Liver (tissue), 3 donors: ENCODE data around the gene SFXN2.

ENCODE experiments used
- CTCF ChIP-seq: fragments of 150-350 bp; IDR thresholded peaks from 2 replicates; pipeline ENCODE4 v1.5.1; 2017; ENCODE audit warnings: improper control_type of control experiment, low read depth, low read length; ENCODE audit not compliant: missing input control
- EGR1 ChIP-seq, 2 donors: IDR thresholded peaks; 2 replicates each; pipeline ENCODE4 v1.6.1; 2016 to 2018; ENCODE audit warnings: antibody characterized with exemption in 2 of 2, low read depth in 2 of 2
- FOXA1 ChIP-seq: IDR thresholded peaks from 2 replicates; pipeline ENCODE4 v1.6.1; 2016; ENCODE audit warnings: antibody characterized with exemption
- HNF4A ChIP-seq, 2 donors: conservative IDR thresholded peaks; 2 replicates each; pipeline ENCODE4 v1.6.1; 2016; ENCODE audit warnings: antibody characterized with exemption in 2 of 2, mild to moderate bottlenecking in 2 of 2
- JUND ChIP-seq, 2 donors: IDR thresholded peaks; 2 replicates each; pipeline ENCODE4 v1.6.1; 2016; ENCODE audit warnings: antibody characterized with exemption in 2 of 2
- MAX ChIP-seq: IDR thresholded peaks from 2 replicates; pipeline ENCODE4 v1.6.1; 2016; ENCODE audit warnings: antibody characterized with exemption
- RAD21 ChIP-seq, 2 donors: IDR thresholded peaks; 2 replicates each; pipeline ENCODE4 v1.6.1; 2016; ENCODE audit warnings: antibody characterized with exemption in 2 of 2, mild to moderate bottlenecking in 2 of 2
- REST ChIP-seq: IDR thresholded peaks from 2 replicates; pipeline ENCODE4 v1.6.1; 2016; ENCODE audit warnings: antibody characterized with exemption, mild to moderate bottlenecking
- YY1 ChIP-seq: IDR thresholded peaks from 2 replicates; pipeline ENCODE4 v1.6.1; 2016; ENCODE audit warnings: antibody characterized with exemption, mild to moderate bottlenecking
- donor health status: healthy.
- donor health status: healthy.

GRCh38 chr10:102738692-102739121 is 24.3 kb downstream of the SFXN2 start:
- TF ChIP-seq CTCF, result no peak
- no peak for TF ChIP-seq RAD21 (IDR thresholded peaks at IDR 0.05)
- TF ChIP-seq MAX, result no peak
- no peak for TF ChIP-seq REST
- TF ChIP-seq FOXA1, result no peak
- TF ChIP-seq HNF4A (conservative IDR thresholded peaks at IDR 0.05), result no peak
- TF ChIP-seq EGR1 (IDR thresholded peaks at IDR 0.05; ENCODE audit: low read depth in 2 of 2), result no peak
- no peak for TF ChIP-seq YY1
- TF ChIP-seq JUND (IDR thresholded peaks at IDR 0.05), result no peak
